Measurements from ENCODE around the gene CRYM. TPM values are rescaled to one million over a fixed set of nuclear protein-coding genes. Genes with fewer than 3 reads are reported as not detected.
"Not testable (repeated sequence)": the region's sequence is repeated elsewhere in the genome, so short reads cannot be mapped to it uniquely, and the experiment has no call there.

CRYM gene
- total RNA-seq = not detected in 2 replicates

GRCh38 chr16:21277927-21278706 is at the start of gene CRYM:
Gene CRYM (minus strand): TSS chr16:21278290. CDS start chr16:21278251, 39 bp downstream.
- intact Hi-C loops (cut with micrococcal nuclease) = loop anchor here (1.0 kb wide), 1 partner anchor 90 kb away; no protein-coding TSS in a partner anchor

- intact Hi-C loops (cut with micrococcal nuclease) = no loop called here
Measured at GRCh38 chr16:21327046-21327445, 49.0 kb upstream of the CRYM start.

GRCh38 chr16:21326459-21326858 is 48.4 kb upstream of the CRYM start:
- intact Hi-C loops (cut with micrococcal nuclease) = no loop called here

- intact Hi-C loops (cut with micrococcal nuclease) = no loop called here
Measured at GRCh38 chr16:21324267-21324666, 46.2 kb upstream of the CRYM start.

GRCh38 chr16:21322251-21322650 is 44.2 kb upstream of the CRYM start:
- intact Hi-C loops (cut with micrococcal nuclease) = not testable (repeated sequence)

GRCh38 chr16:21321736-21322135 is 43.6 kb upstream of the CRYM start:
- intact Hi-C loops (cut with micrococcal nuclease) = no loop called here

GRCh38 chr16:21314339-21314738 is 36.2 kb upstream of the CRYM start:
- intact Hi-C loops (cut with micrococcal nuclease) = no loop called here

- intact Hi-C loops (cut with micrococcal nuclease) = not testable (repeated sequence)
Measured at GRCh38 chr16:21312863-21313372, 34.8 kb upstream of the CRYM start.

GRCh38 chr16:21312046-21312445 is 34.0 kb upstream of the CRYM start:
- intact Hi-C loops (cut with micrococcal nuclease) = not testable (repeated sequence)

GRCh38 chr16:21306712-21307111 is 28.6 kb upstream of the CRYM start:
- intact Hi-C loops (cut with micrococcal nuclease) = not testable (repeated sequence)

- intact Hi-C loops (cut with micrococcal nuclease) = no loop called here
Measured at GRCh38 chr16:21302898-21303528, 24.9 kb upstream of the CRYM start.

GRCh38 chr16:21302454-21302853 is 24.4 kb upstream of the CRYM start:
- intact Hi-C loops (cut with micrococcal nuclease) = no loop called here

GRCh38 chr16:21301895-21302291 is 23.8 kb upstream of the CRYM start:
- intact Hi-C loops (cut with micrococcal nuclease) = loop anchor here (1.0 to 2.0 kb wide), 2 partner anchors 143 to 253 kb away; partner anchors contain the start of gene LDAF1

- intact Hi-C loops (cut with micrococcal nuclease) = loop anchor here (1.0 to 2.0 kb wide), 2 partner anchors 143 to 254 kb away; partner anchors contain the start of gene LDAF1
Measured at GRCh38 chr16:21301168-21301894, 23.2 kb upstream of the CRYM start.

GRCh38 chr16:21300309-21301167 is 22.4 kb upstream of the CRYM start:
- intact Hi-C loops (cut with micrococcal nuclease) = loop anchor here (1.0 to 2.0 kb wide), 3 partner anchors 112 to 255 kb away; partner anchors contain the start of gene LDAF1

GRCh38 chr16:21289789-21290188 is 11.7 kb upstream of the CRYM start:
- intact Hi-C loops (cut with micrococcal nuclease) = not testable (repeated sequence)

GRCh38 chr16:21285314-21285713 is 7.2 kb upstream of the CRYM start:
- intact Hi-C loops (cut with micrococcal nuclease) = no loop called here

GRCh38 chr16:21284414-21284813 is 6.3 kb upstream of the CRYM start:
- intact Hi-C loops (cut with micrococcal nuclease) = no loop called here

GRCh38 chr16:21283521-21284289 is 5.6 kb upstream of the CRYM start:
- intact Hi-C loops (cut with micrococcal nuclease) = no loop called here
